Mucosa of descending colon (tissue), 3 donors: ENCODE results near the gene DAO. TPM values are rescaled to one million over a fixed set of nuclear protein-coding genes. Genes with fewer than 3 reads are reported as not detected.
"Not testable (repeated sequence)": the region's sequence is repeated elsewhere in the genome, so short reads cannot be mapped to it uniquely, and the experiment has no call there.

ENCODE experiments used
- ATAC-seq: fragments of 200-7000 bp; cut with Tn5 transposase; one replicate; pipeline ENCODE4 v1.9.1; 2020; ENCODE audit warnings: mild to moderate bottlenecking, moderate library complexity
- DNase-seq, 3 donors: peaks; one replicate each; pipeline ENCODE4 v3.0.0-alpha.2; 2020
- H3K36me3 ChIP-seq: fragments of 200-600 bp; one replicate; pipeline ENCODE4 v1.8.0; 2021; ENCODE audit warnings: low read depth, mild to moderate bottlenecking
- H3K4me1 ChIP-seq: fragments of 200-600 bp; one replicate; pipeline ENCODE4 v1.8.0; 2021; ENCODE audit warnings: low read depth, mild to moderate bottlenecking
- H3K4me3 ChIP-seq: fragments of 200-600 bp; one replicate; pipeline ENCODE4 v1.8.0; 2021; ENCODE audit warnings: mild to moderate bottlenecking
- H3K9me3 ChIP-seq: fragments of 200-600 bp; one replicate; pipeline ENCODE4 v1.8.0; 2021; ENCODE audit warnings: mild to moderate bottlenecking
- CTCF ChIP-seq: fragments of 200-600 bp; IDR thresholded peaks from one replicate; pipeline ENCODE4 v1.8.0; 2022; ENCODE audit warnings: antibody characterized with exemption, mild to moderate bottlenecking
- intact Hi-C, 2 donors: fragments of 100-400 bp; cut with DNase I in 1 of 2; cut with micrococcal nuclease in 1 of 2; formaldehyde crosslinking; loops; one replicate each; pipeline versions ENCODE4 v1.11.0 to v1.11.1; 2022; cut with DNase I, micrococcal nuclease
- total RNA-seq, 3 donors: library from RNA; stranded (reverse); fragmentation: NEBNext Ultra II Directional in 2 of 3; extraction: Animal tissue kit (Norgen Biotek cat#: 25700) in 2 of 3; gene quantifications; one replicate each; pipeline versions ENCODE4 v1.2.1 to v1.2.4, GENCODE V29; 2021 to 2023
- donor health status: DM: no; HTN: no; CAD: no; lungs with moderate emphysema.
- donor health status: DM: no; HTN: no; CAD: no.
- donor health status: DM: no; HTN: yes; CAD: no.

Gene DAO
- total RNA-seq, 3 donors from 2014 or later = 0.79 to 4.8 (median 3.0) TPM

DNA sequence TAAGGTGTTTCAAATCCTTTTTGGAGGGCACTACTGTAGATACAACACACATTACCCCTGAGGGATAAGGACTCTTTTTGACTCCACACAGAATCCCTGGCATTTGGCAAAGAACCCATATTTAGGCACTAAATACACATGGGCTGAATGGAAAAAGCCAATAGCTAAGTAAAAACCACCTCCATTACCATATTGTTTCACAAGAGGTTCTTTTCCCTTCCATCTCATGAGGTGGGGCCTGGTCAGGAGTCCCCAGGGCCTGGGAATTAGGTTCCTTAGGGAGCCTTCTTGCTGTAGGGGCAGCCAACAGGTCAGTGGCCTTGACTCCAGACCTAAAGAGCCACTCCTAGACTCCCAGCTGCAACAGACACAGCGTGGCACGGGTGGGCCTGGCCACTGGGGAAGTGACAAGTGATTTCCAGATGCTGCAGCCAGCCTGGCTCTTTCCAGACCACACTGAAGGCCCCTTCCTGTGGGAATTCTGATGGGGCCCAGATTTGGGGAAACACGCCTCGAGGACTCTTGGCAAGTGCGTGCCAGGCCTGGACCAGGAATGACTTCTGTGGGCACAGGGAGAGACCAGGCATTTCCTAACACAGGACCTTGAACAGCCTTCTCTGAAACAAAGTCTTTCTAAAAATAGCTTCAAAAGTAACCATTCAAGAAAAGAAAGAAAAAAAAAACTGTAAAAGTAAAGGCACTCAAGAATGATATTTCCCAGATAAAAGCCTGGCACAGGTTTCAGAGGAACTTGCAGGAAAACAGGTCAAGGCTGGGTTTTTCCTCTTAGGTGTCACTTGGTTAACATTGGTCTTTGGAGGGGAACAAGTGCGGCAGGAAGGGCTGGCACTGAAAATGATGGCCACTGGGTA lies 40.6 kb upstream of the DAO start:
- TF ChIP-seq CTCF = no peak
- peaks cover 14% of the 10 kb centered on the region for H3K4me1 ChIP-seq
- H3K4me3 ChIP-seq = no peak overlapping the region
- no peaks in the 10 kb centered on the region for H3K9me3 ChIP-seq
- peak in 1 of 3 donors; percentile 40 for DNase-seq
- H3K36me3 ChIP-seq = no peaks in the 10 kb centered on the region
- ATAC-seq = no peak
- intact Hi-C loops = no loop called here

DNA sequence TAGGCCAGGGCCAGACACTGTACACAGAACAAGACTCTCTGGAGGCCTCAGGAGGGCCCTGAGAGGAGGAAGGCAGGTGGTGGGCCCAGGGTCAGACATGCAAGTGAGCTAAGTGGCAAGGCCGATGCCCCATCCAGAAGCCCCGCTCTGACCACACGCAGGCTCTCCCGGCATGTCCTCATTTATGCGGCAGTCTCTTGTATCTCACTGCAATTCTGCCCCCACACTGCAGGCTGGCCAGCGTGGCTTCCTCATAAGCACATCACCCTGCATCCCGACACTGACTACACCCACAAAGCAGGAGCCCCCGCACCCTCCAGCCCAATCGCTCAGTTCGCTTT lies 40.0 kb upstream of the DAO start:
- Histone ChIP-seq H3K4me3 (no peak overlapping the region), H3K4me1 (peaks cover 14% of the 10 kb centered on the region), H3K9me3 (no peaks in the 10 kb centered on the region), H3K36me3 (no peaks in the 10 kb centered on the region)
- TF ChIP-seq CTCF = no peak
- intact Hi-C loops = no loop called here
- DNase-seq (no peak), ATAC-seq (peak; percentile 11)

GRCh38 chr12:108840605-108841332 lies 39.1 kb upstream of the DAO start:
- ATAC-seq (no peak), DNase-seq (no peak)
- peaks cover 14% of the 10 kb centered on the region for H3K4me1 ChIP-seq
- TF ChIP-seq CTCF = no peak
- H3K9me3 ChIP-seq = no peaks in the 10 kb centered on the region
- no peak overlapping the region for H3K4me3 ChIP-seq
- no peaks in the 10 kb centered on the region for H3K36me3 ChIP-seq
- intact Hi-C loops = no loop called here

DNA sequence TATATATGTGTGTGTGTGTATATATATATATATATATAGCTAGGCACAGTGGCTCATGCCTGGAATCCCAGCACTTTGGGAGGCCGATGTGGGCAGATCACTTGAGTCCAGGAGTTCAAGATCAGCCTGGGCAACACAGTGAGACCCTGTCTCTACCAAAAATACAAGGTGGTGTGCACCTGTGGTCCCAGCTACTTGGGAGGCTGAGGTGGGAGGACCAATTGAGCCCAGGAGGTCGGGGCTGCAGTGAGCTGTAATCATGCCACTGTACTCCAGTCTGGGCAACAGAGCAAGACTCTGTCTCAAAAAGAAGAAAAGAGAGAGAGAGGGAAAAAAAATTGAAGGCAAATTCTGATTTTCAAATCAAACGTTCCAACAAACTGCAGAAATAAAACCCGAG lies 38.1 kb upstream of the DAO start:
- DNase-seq, intact Hi-C loops, ATAC-seq, H3K36me3 ChIP-seq, H3K9me3 ChIP-seq, H3K4me3 ChIP-seq: not testable (repeated sequence)
- peaks cover 14% of the 10 kb centered on the region for H3K4me1 ChIP-seq

DNA sequence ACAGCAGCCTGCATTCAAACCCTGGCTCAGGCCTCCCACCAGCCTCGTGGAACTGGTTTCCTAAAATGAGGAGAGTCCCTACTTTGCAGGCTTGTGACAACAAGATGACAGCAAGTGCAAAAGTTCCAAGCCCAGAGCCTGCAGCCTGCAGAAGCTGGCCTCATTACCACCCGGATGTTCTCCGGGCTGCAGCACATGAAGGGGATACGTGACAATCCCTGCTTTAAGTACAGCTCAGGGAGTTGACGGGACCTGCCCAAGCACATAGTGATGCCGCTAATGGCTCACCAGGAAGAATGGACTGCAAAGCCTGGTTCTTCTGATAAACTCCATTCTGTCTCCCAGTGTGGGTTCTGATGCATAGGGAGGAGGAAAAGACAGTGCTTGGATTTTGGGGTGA lies 37.5 kb upstream of the DAO start:
- Histone ChIP-seq H3K4me3 (no peak overlapping the region), H3K4me1 (peaks cover 14% of the 10 kb centered on the region), H3K36me3 (no peaks in the 10 kb centered on the region), H3K9me3 (no peaks in the 10 kb centered on the region)
- no peak for DNase-seq
- ATAC-seq = no peak
- TF ChIP-seq CTCF = no peak
- intact Hi-C loops = no loop called here

DNA sequence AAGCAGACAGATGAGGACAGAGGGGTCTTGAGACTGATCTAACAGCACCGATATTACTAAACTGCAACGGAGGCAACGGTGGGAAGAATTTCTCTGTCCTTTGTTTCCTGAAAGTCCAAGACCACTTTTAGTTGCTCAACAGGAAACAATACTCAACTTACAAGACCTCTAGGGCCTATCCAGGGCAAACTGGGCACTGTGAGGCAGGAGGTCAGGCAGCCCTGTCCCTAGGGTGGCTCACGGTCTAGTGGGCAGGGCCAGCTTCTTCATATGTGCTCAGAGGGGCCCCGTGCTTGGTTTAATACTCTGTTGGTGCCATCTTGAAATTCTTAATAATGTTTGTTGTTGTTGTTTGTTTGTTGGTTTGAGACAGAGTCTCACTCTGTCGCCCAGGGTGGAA lies 36.7 kb upstream of the DAO start:
- no peak for DNase-seq
- Histone ChIP-seq H3K9me3 (no peaks in the 10 kb centered on the region), H3K36me3 (no peaks in the 10 kb centered on the region), H3K4me1 (peaks cover 11% of the 10 kb centered on the region), H3K4me3 (no peak overlapping the region)
- intact Hi-C loops = no loop called here
- no peak for TF ChIP-seq CTCF
- ATAC-seq = no peak
